Keratinocyte (primary cell): ENCODE measurements around the gene SRGAP3. TPM values are rescaled to one million over a fixed set of nuclear protein-coding genes. Genes with fewer than 3 reads are reported as not detected.

Experiments used
- DNase-seq: peaks from one replicate; pipeline ENCODE4 v3.0.0-alpha.2; 2011; ENCODE audit warnings: low read depth, missing footprints, low spot score
- FAIRE-seq: peaks from 2 replicates; lab custom pipeline; 2011; peaks lifted over from hg19 to GRCh38; lab: Jason Lieb, UNC
- H2AFZ ChIP-seq: 2 replicates; pipeline ENCODE4 v1.6.0; 2012; ENCODE audit warnings: low read length, control low read depth, inconsistent platforms; ENCODE audit not compliant: control insufficient read depth
- H3K27ac ChIP-seq: 2 replicates; pipeline ENCODE4 v1.5.1; 2011; ENCODE audit warnings: low read length; ENCODE audit not compliant: control insufficient read depth, insufficient read depth
- H3K27me3 ChIP-seq: 3 replicates; pipeline ENCODE4 v1.6.0; 2011; ENCODE audit warnings: low read length; ENCODE audit not compliant: control insufficient read depth, insufficient read depth; ENCODE audit errors: extremely low read depth
- H3K36me3 ChIP-seq, 2 experiments: 2 replicates in 1 of 2; 3 replicates in 1 of 2; pipeline ENCODE4 v1.5.1; 2011; ENCODE audit warnings: low read length in 2 of 2, mild to moderate bottlenecking in 1 of 2; ENCODE audit not compliant: control insufficient read depth in 2 of 2, insufficient read depth in 2 of 2; ENCODE audit errors: extremely low read depth in 1 of 2
- H3K4me1 ChIP-seq: 3 replicates; pipeline ENCODE4 v1.5.1; 2011; ENCODE audit warnings: low read length; ENCODE audit not compliant: control insufficient read depth, insufficient read depth; ENCODE audit errors: extremely low read depth
- H3K4me2 ChIP-seq: 3 replicates; pipeline ENCODE4 v1.6.0; 2011; ENCODE audit warnings: low read depth, low read length; ENCODE audit not compliant: control insufficient read depth, insufficient read depth; ENCODE audit errors: extremely low read depth
- H3K4me3 ChIP-seq, 3 experiments: fragments of 200-600 bp in 1 of 3; sonication (generic) in 1 of 3; 2 replicates in 2 of 3; 3 replicates in 1 of 3; pipeline ENCODE4 v1.5.1; 2011 to 2016; ENCODE audit warnings: low read length in 3 of 3, mild to moderate bottlenecking in 3 of 3, control low read depth in 2 of 3, inconsistent platforms in 1 of 3, low read depth in 1 of 3, mixed read lengths in 1 of 3, mixed run types in 1 of 3, moderate library complexity in 1 of 3; ENCODE audit not compliant: control insufficient read depth in 2 of 3, insufficient read depth in 2 of 3; ENCODE audit errors: extremely low read depth in 1 of 3
- H3K79me2 ChIP-seq: 2 replicates; pipeline ENCODE4 v1.6.0; 2012; ENCODE audit warnings: low read length; ENCODE audit not compliant: control insufficient read depth, insufficient read depth
- H3K9ac ChIP-seq: 3 replicates; pipeline ENCODE4 v1.6.0; 2011; ENCODE audit warnings: low read length; ENCODE audit not compliant: control insufficient read depth, insufficient read depth; ENCODE audit errors: extremely low read depth
- H3K9me1 ChIP-seq: 3 replicates; pipeline ENCODE4 v1.6.0; 2011; ENCODE audit warnings: low read length; ENCODE audit not compliant: control insufficient read depth, insufficient read depth; ENCODE audit errors: extremely low read depth
- H3K9me3 ChIP-seq: 2 replicates; pipeline ENCODE4 v1.5.1; 2012; ENCODE audit warnings: low read depth, low read length; ENCODE audit not compliant: control insufficient read depth
- H4K20me1 ChIP-seq: 3 replicates; pipeline ENCODE4 v1.6.0; 2011; ENCODE audit warnings: low read length; ENCODE audit not compliant: control insufficient read depth, insufficient read depth; ENCODE audit errors: extremely low read depth
- EZH2 ChIP-seq: IDR thresholded peaks from one replicate; pipeline ENCODE4 v1.6.1; 2012; ENCODE audit warnings: inconsistent platforms, mild to moderate bottlenecking, low read length, moderate library complexity
- dilution Hi-C: fragments of 300-500 bp; cut with MboI; formaldehyde crosslinking; loops from one replicate; pipeline ENCODE4 v1.7.0; 2020; ENCODE audit warnings: low sequenced_read_pairs; ENCODE audit not compliant: extremely low pct_ligation_motif_present
- polyA plus RNA-seq, 5 experiments: library from polyadenylated mRNA; depleted of rRNA in 3 of 5; stranded (reverse) in 3 of 5; stranded (forward) in 1 of 5; unstranded in 1 of 5; fragments of >200 nt; gene quantifications; 1 replicate in 1 of 5; 2 replicates in 3 of 5; 3 replicates in 1 of 5; pipeline versions ENCODE4 v1.2.1 to v1.2.3, GENCODE V29; 2011 to 2012; ENCODE audit warnings: missing spikeins in 2 of 5, low read depth in 1 of 5, low replicate concordance in 1 of 5
- TF ChIP-seq, protein P1 (sequence below), 3 experiments: IDR thresholded peaks in 1 of 3; conservative IDR thresholded peaks in 1 of 3; optimal IDR thresholded peaks in 1 of 3; 2 replicates in 2 of 3; 3 replicates in 1 of 3; pipeline versions ENCODE3 to v1.5.1; 2011; ENCODE audit warnings: low read length in 3 of 3, mild to moderate bottlenecking in 3 of 3, moderate library complexity in 2 of 3, control low read depth in 1 of 3, inconsistent platforms in 1 of 3; ENCODE audit not compliant: insufficient read depth in 2 of 3; ENCODE audit errors: extremely low read depth in 1 of 3

The SRGAP3 gene
- polyA plus RNA-seq, 1 donor (not counting 4 experiments of a cell fraction or from before 2014, with no cell fraction given), result 7.2 TPM

GRCh38 chr3:9019259-9019961, 230.0 kb downstream of the SRGAP3 start:
- no peaks in the 10 kb centered on the region for H4K20me1 ChIP-seq
- DNase-seq (no peak), FAIRE-seq (no peak)
- no peaks in the 10 kb centered on the region for H3K4me1 ChIP-seq
- no peaks in the 10 kb centered on the region for H3K9me1 ChIP-seq
- no peak overlapping the region for H3K4me3 ChIP-seq
- TF ChIP-seq EZH2, result no peak
- TF ChIP-seq, protein P1, sequence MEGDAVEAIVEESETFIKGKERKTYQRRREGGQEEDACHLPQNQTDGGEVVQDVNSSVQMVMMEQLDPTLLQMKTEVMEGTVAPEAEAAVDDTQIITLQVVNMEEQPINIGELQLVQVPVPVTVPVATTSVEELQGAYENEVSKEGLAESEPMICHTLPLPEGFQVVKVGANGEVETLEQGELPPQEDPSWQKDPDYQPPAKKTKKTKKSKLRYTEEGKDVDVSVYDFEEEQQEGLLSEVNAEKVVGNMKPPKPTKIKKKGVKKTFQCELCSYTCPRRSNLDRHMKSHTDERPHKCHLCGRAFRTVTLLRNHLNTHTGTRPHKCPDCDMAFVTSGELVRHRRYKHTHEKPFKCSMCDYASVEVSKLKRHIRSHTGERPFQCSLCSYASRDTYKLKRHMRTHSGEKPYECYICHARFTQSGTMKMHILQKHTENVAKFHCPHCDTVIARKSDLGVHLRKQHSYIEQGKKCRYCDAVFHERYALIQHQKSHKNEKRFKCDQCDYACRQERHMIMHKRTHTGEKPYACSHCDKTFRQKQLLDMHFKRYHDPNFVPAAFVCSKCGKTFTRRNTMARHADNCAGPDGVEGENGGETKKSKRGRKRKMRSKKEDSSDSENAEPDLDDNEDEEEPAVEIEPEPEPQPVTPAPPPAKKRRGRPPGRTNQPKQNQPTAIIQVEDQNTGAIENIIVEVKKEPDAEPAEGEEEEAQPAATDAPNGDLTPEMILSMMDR (optimal IDR thresholded peaks at IDR 0.05 in 1 of 3, IDR thresholded peaks at IDR 0.05 in 1 of 3, conservative IDR thresholded peaks at IDR 0.05 in 1 of 3; ENCODE audit: extremely low read depth in 1 of 3, insufficient read depth in 2 of 3, low read length in 3 of 3), result no peak
- no peaks in the 10 kb centered on the region for H3K27me3 ChIP-seq
- peaks cover 7 to 12% of the 10 kb centered on the region in 2 experiments for H3K36me3 ChIP-seq
- H3K4me2 ChIP-seq, result no peak overlapping the region
- no peaks in the 10 kb centered on the region for H3K79me2 ChIP-seq
- dilution Hi-C loops, result no loop called here
- H3K9me3 ChIP-seq, result no peaks in the 10 kb centered on the region
- H3K27ac ChIP-seq, result no peak overlapping the region
- H3K9ac ChIP-seq, result no peak overlapping the region
- no peak overlapping the region for H2AFZ ChIP-seq

GRCh38 chr3:9015250-9015649, 234.2 kb downstream of the SRGAP3 start:
- Histone ChIP-seq H3K4me3 (no peak overlapping the region), H2AFZ (no peak overlapping the region), H3K9me1 (no peaks in the 10 kb centered on the region), H3K4me1 (no peaks in the 10 kb centered on the region), H4K20me1 (no peaks in the 10 kb centered on the region), H3K36me3 (peaks cover 4 to 15% of the 10 kb centered on the region in 2 experiments), H3K9ac (no peak overlapping the region), H3K9me3 (no peaks in the 10 kb centered on the region), H3K79me2 (no peaks in the 10 kb centered on the region), H3K4me2 (no peak overlapping the region), H3K27ac (no peak overlapping the region), H3K27me3 (no peaks in the 10 kb centered on the region)
- dilution Hi-C loops, result no loop called here
- FAIRE-seq (no peak), DNase-seq (no peak)
- TF ChIP-seq, protein P1 (optimal IDR thresholded peaks at IDR 0.05 in 1 of 3, IDR thresholded peaks at IDR 0.05 in 1 of 3, conservative IDR thresholded peaks at IDR 0.05 in 1 of 3; ENCODE audit: extremely low read depth in 1 of 3, insufficient read depth in 2 of 3, low read length in 3 of 3), result no peak
- no peak for TF ChIP-seq EZH2
